Measurements from ENCODE around the gene ZBTB38. TPM values are rescaled to one million over a fixed set of nuclear protein-coding genes. Genes with fewer than 3 reads are reported as not detected.
A peak's percentile ranks its signal among the peaks of the same experiment; 100 is the strongest.

ZBTB38 gene
- total and polyA plus RNA-seq, 2 of the 13 experiments (the other 11 are each of a cell fraction or from before 2014, with no cell fraction given) = 26.8 to 51.7 TPM

GRCh38 chr3:141412087-141412935, 44.0 kb downstream of the ZBTB38 start (continued):
- TF ChIP-seq SNAPC4 (CRISPR knock-in tag; IDR thresholded peaks at IDR 0.05) = 0 out of 2 replicates have a peak, but pooled peaks have one; percentile 18
- no peak for TF ChIP-seq ZNF367 (CRISPR knock-in tag; IDR thresholded peaks at IDR 0.05; ENCODE audit: borderline replicate concordance)
- 0 out of 2 replicates have a peak, but pooled peaks have one; percentile 2 for TF ChIP-seq CCDC6 (CRISPR knock-in tag; IDR thresholded peaks at IDR 0.05)
- peak; percentile 18; the same call in 1 of the 2 replicates for TF ChIP-seq THAP11 (CRISPR knock-in tag; IDR thresholded peaks at IDR 0.05)
- peak; percentile 52; the same call in 1 of the 2 replicates for TF ChIP-seq NCOR1 (IDR thresholded peaks at IDR 0.05; ENCODE audit: borderline replicate concordance, low read length)
- peak; percentile 63; the same call in 1 of the 2 replicates for TF ChIP-seq POLR2G (IDR thresholded peaks at IDR 0.05; ENCODE audit: low read depth, low read length)
- TF ChIP-seq KAT8 (CRISPR knock-in tag; IDR thresholded peaks at IDR 0.05) = peak; percentile 17; the same call in 1 of the 2 replicates
- TF ChIP-seq RBFOX2 (IDR thresholded peaks at IDR 0.05; ENCODE audit: low read depth, low read length) = peak; percentile 58
- TF ChIP-seq SMAD3 (CRISPR knock-in tag; IDR thresholded peaks at IDR 0.05) = 0 out of 2 replicates have a peak, but pooled peaks have one; percentile 30

Measured in HepG2 (cell line).